ENCODE results near the gene FHL3.
A peak's percentile ranks its signal among the peaks of the same experiment; 100 is the strongest.

The FHL3 gene

DNA sequence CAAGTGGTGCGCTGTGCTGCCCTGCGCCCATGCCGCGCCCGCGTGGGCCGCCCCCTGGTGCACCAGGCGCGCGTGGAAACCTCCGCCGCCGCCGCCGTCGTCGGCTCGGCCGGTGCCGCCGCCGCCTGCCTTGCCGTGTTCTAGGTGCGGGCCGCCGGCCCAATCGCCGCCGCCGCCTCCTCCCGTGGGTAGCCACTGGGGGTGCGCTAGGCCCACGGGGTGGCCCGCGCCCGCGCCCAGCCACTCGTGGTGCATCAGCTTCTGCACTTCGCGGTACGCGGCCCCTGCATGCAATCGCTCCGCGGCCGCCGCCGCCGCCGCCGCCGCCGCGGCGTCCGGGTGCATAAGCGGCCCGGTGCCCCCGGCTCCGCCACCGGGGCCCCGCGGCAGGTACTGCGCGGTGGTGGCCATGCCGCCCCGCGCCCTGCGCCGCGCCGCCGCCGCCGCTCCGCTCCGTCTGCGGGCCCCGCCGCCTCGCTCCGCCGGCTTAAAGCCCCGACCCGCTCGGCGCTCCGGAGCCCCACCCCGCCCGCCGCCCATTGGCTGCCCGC lies 41.1 kb upstream of the FHL3 start, which contains the start of gene POU3F1:
Gene POU3F1 (minus strand): TSS at position 461 of the 551 bp plus-strand sequence. CDS start 50 bp downstream, at position 411.
- Histone ChIP-seq H3K4me2 (peak within 1 kb of the TSS; percentile 95 to 99 (median 98)), H3K9me3 (replicated peaks in 1 of 11) (peaks cover 0 to 9% (median 0%) of the 10 kb centered on the region in 11 experiments; a peak in 4 of 22 replicates), H3K9ac (peak within 1 kb of the TSS; percentile 20 to 67 (median 58); a peak in 17 of 22 replicates), H3K4me1 (peaks cover 5 to 34% (median 22%) of the 10 kb centered on the region in 10 experiments; a peak in 17 of 20 replicates), H3K27me3 (peaks cover 72 to 82% (median 78%) of the 10 kb centered on the region in 11 experiments), H3K4me3 (peak within 1 kb of the TSS; percentile 61 to 77 (median 67)), H4K20me1 (peaks cover 0 to 69% (median 47%) of the 10 kb centered on the region in 11 experiments; a peak in 18 of 22 replicates), H3K27ac (no peak within 1 kb of the TSS), H3K36me3 (no peaks in the 10 kb centered on the region)
- no peak for TF ChIP-seq Cebpa-rat (IDR thresholded peaks at IDR 0.05)

DNA sequence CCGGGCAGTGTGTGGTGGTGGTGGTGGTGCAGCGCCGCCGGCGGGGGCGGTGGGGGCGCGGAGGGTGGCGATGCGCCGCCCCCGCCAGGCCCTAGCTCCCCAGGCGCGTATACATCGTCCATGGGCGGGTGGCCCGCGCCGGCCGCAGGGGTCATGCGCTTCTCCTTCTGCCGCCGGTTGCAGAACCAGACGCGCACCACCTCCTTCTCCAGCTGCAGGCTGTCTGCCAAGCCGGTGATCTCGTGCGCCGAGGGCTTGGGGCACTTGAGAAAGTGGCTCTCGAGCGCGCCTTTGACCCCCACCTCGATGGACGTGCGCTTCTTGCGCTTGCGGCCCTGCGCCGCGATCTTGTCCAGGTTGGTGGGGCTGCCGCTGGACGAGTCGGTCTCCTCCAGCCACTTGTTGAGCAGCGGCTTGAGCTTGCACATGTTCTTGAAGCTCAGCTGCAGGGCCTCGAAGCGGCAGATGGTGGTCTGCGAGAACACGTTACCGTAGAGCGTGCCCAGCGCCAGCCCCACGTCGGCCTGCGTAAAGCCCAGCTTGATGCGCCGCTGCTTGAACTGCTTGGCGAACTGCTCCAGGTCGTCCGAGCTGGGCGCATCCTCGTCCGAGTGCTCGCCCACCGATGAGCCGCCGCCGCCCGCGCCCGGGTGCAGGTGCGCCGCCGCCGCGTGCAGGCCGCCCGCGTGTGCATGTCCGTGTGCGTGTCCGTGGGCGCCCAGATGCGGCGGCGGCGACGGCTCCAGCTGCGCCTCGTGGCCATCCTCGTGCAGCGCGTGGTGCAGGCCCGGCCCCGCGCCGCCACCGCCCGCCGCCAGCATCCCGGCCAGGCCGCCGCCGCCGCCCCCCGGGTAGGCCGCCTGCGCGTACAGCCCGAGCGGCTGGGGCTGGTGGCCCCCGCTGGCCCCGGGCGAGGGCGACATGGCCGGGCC lies 40.4 kb upstream of the FHL3 start:
- H4K20me1 ChIP-seq: peaks cover 0 to 69% (median 47%) of the 10 kb centered on the region in 11 experiments; a peak in 18 of 22 replicates
- H3K27me3 ChIP-seq: peaks cover 74 to 89% (median 85%) of the 10 kb centered on the region in 11 experiments
- no peak for TF ChIP-seq Cebpa-rat (IDR thresholded peaks at IDR 0.05)
- H3K9ac ChIP-seq: peak overlapping the region in 3 of 11 experiments; percentile 36 to 67 (median 67); a peak in 2 of 22 replicates
- peaks cover 5 to 32% (median 22%) of the 10 kb centered on the region in 10 experiments; a peak in 17 of 20 replicates for H3K4me1 ChIP-seq
- H3K4me2 ChIP-seq: peak overlapping the region; percentile 95 to 99 (median 98)
- H3K36me3 ChIP-seq: no peaks in the 10 kb centered on the region
- peaks cover 0 to 9% (median 0%) of the 10 kb centered on the region in 11 experiments; a peak in 4 of 22 replicates for H3K9me3 ChIP-seq (replicated peaks in 1 of 11)
- H3K4me3 ChIP-seq: peak overlapping the region; percentile 61 to 77 (median 67)
- H3K27ac ChIP-seq: no peak overlapping the region

DNA sequence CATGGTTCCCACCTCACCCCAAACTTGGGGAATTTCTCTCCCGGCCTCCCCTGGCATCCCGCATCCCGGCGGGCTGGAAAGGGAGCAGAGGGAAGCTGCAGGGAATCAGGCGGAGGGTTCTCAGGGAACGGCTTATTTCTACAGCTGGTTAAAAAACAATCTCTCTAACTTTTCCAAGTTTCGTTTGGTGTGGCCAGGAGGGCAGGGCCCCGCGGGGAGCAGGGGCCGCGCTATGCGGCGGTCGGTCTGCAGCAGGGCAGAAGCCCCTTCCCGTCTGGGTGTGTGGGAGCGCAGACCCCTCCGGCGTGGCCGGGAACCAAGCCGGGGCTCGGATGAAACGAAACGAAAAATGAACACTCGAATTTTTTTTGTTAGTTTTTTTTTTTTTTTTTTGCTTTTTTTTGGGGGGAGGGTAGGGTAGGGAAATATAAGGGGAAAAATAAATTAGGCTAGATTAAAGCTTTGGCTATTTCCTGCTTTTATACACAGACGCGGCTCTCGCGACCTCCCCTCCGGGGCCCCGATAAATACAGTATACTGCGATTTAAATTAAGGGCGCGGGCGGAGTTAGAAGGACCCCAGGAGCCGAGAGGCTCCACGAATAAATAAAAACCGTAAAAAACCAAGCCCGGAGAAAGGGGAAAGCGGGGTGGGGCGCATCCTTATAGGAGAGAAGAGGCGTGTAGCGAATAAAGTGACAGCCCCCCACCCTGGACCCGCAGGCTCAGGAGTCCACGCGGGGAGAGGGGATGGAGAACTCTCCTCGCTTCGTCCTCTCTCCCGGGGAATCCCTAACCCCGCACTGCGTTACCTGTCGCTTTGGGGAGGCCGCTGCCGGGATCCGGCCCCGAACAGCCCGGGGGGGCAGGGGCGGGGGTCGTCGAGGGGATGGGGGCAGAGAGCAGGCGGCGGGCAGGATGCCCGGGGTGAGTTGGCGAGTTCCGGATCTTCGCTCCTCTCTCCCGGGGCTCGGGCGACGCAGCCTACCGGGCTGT lies 39.2 kb upstream of the FHL3 start:
- Histone ChIP-seq H3K27ac (no peak overlapping the region), H3K9me3 (replicated peaks in 1 of 11) (peaks cover 0 to 9% (median 0%) of the 10 kb centered on the region in 11 experiments; a peak in 4 of 22 replicates), H3K27me3 (peaks cover 74 to 90% (median 87%) of the 10 kb centered on the region in 11 experiments), H3K4me2 (peak overlapping the region; percentile 34 to 99 (median 60)), H4K20me1 (peaks cover 0 to 73% (median 47%) of the 10 kb centered on the region in 11 experiments; a peak in 18 of 22 replicates), H3K4me3 (peak overlapping the region in 8 of 10 experiments; percentile 15 to 60 (median 38); a peak in 9 of 20 replicates), H3K9ac (no peak overlapping the region), H3K4me1 (peaks cover 5 to 30% (median 22%) of the 10 kb centered on the region in 10 experiments; a peak in 17 of 20 replicates), H3K36me3 (no peaks in the 10 kb centered on the region)
- TF ChIP-seq Cebpa-rat (IDR thresholded peaks at IDR 0.05): no peak

DNA sequence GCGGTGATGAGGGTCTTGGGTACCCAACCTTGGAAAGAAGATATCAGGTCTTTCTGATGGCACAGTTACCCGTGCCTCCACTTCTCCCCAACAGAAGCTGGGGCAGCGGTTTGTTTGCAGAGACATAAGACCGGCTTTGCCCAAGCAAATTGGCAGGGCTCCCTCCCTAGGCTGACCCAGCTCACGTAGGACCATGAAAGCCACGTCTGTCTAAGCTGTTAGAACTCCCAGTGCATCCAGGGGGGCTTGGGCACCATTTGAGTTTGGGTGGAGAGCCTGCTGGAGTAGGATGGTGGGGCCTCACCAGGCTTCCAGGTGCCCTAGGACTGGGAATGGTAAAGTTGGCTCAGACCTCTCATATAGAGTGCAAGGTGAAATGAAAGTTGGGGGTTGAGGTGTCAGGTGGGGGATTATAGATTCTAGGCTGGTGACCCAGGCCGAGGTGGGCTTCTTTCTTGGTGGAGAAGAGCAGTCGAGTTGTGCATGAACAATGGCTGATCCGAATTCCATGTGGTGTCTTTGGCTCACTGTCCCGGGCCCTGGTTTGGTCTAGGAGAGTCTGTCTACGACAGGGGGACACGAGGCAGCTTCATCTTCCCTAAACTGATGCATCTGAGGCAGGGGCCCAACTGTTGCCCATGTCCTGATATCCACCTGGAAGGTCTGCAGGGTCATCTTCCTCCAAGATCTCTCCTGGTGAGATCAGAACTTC lies 37.9 kb upstream of the FHL3 start:
- TF ChIP-seq Cebpa-rat (IDR thresholded peaks at IDR 0.05): no peak
- H3K4me2 ChIP-seq: no peak overlapping the region
- peaks cover 74 to 82% (median 76%) of the 10 kb centered on the region in 11 experiments for H3K27me3 ChIP-seq
- peaks cover 0 to 9% (median 0%) of the 10 kb centered on the region in 11 experiments; a peak in 4 of 22 replicates for H3K9me3 ChIP-seq (replicated peaks in 1 of 11)
- no peaks in the 10 kb centered on the region for H3K36me3 ChIP-seq
- H3K4me1 ChIP-seq: peaks cover 17 to 43% (median 29%) of the 10 kb centered on the region in 10 experiments; a peak in 18 of 20 replicates
- no peak overlapping the region for H3K9ac ChIP-seq
- no peak overlapping the region for H3K27ac ChIP-seq
- H3K4me3 ChIP-seq: no peak overlapping the region
- peaks cover 0 to 65% (median 45%) of the 10 kb centered on the region in 11 experiments; a peak in 18 of 22 replicates for H4K20me1 ChIP-seq

DNA sequence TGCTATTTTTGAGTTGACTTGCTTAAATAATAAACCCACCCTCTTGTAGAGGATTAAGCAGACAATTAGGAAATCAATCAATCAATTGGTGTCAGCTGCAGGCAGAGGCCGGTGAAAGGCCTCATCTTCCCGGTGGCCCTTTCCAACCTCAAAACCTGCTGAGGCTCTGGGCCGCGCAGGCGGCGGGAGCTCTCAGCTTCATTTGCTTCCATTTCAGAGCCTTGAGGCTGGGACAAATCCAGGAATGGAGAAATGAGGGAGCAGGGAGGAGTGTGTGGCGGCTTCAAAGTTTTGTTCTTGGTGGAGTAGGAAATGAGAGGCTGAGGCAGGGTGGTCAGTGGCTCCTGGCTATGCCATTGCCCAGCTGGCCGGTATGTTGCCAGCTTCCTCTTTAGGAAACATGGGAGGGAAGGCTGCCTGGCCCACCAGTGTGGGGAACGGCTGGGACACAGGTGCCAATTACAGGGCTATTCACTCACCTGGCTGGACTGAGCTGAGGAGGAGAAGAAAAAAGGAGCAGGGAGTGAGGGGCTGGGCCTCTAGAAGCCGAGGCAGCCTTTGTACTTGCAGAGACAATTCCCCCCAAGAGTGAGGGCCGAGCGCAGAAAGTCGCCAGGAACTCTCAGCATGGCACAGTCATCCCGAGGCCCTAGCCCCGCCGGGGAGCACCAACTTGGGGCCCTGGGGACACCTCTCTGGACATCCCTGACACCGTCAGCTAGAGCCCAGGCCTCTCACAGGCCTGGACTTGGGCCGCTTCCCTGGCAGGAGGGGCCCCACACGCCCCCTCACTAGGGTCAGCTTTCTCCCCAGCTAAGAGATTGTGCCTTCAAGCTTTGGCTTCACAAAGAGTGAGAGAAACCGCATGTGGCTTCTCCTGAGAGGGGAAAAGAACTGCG lies 36.9 kb upstream of the FHL3 start:
- H3K27ac ChIP-seq: no peak overlapping the region
- H3K27me3 ChIP-seq: peaks cover 64 to 72% (median 66%) of the 10 kb centered on the region in 11 experiments
- no peak overlapping the region for H3K4me2 ChIP-seq
- H3K4me1 ChIP-seq: peaks cover 18 to 38% (median 29%) of the 10 kb centered on the region in 10 experiments; a peak in 18 of 20 replicates
- H3K4me3 ChIP-seq: no peak overlapping the region
- H3K9me3 ChIP-seq (replicated peaks in 1 of 11): peaks cover 0 to 9% (median 0%) of the 10 kb centered on the region in 11 experiments; a peak in 4 of 22 replicates
- H4K20me1 ChIP-seq: peaks cover 0 to 55% (median 38%) of the 10 kb centered on the region in 11 experiments; a peak in 18 of 22 replicates
- no peak for TF ChIP-seq Cebpa-rat (IDR thresholded peaks at IDR 0.05)
- H3K9ac ChIP-seq: no peak overlapping the region
- no peaks in the 10 kb centered on the region for H3K36me3 ChIP-seq

DNA sequence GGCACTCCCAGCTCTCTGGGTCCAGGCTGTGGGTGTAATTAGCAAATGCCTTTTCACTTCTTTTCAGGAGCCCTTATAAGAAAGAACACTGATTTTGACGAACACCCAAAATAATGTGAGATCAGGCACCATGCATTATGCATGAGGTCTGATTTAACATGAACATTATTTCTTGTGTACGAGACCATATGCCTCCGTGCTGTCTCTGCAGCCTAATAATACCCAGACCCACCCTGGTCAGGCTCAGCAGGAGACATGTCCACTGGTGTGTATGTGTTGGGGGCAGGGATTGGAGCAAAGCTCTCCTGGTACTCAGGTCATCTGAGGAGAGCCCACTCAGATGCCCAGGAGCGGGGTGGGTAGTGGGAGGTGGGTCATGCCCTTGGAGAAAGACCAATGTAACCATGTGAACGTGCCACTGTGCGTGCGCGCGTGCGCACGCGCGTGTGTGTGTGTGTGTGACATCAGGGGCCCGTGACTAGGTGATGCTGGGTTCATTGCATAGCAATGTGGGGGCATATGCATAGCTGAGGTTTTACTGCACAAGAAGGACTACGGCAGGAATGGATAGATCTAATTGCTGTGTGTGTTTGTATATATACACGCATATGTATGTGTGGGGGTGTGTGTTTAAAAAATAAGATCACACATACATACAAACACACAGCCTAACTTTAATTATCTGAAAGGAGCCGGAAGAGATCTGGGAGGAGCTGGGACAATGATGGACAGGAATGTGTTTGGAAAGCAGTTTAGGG lies 34.2 kb upstream of the FHL3 start:
- H3K9ac ChIP-seq: no peak overlapping the region
- H3K9me3 ChIP-seq (replicated peaks in 1 of 11): no peaks in the 10 kb centered on the region
- no peak overlapping the region for H3K27ac ChIP-seq
- TF ChIP-seq Cebpa-rat (IDR thresholded peaks at IDR 0.05): no peak
- peak overlapping the region in 8 of 11 experiments; percentile 37 to 84 (median 70); a peak in 13 of 22 replicates for H3K4me2 ChIP-seq
- peaks cover 38 to 45% (median 40%) of the 10 kb centered on the region in 11 experiments for H3K27me3 ChIP-seq
- H4K20me1 ChIP-seq: peaks cover 0 to 35% (median 17%) of the 10 kb centered on the region in 11 experiments; a peak in 16 of 22 replicates
- H3K36me3 ChIP-seq: no peaks in the 10 kb centered on the region
- no peak overlapping the region for H3K4me3 ChIP-seq
- H3K4me1 ChIP-seq: peaks cover 4 to 19% (median 16%) of the 10 kb centered on the region in 10 experiments; a peak in 17 of 20 replicates
